ENCODE data around the gene DUSP8.

DNA sequence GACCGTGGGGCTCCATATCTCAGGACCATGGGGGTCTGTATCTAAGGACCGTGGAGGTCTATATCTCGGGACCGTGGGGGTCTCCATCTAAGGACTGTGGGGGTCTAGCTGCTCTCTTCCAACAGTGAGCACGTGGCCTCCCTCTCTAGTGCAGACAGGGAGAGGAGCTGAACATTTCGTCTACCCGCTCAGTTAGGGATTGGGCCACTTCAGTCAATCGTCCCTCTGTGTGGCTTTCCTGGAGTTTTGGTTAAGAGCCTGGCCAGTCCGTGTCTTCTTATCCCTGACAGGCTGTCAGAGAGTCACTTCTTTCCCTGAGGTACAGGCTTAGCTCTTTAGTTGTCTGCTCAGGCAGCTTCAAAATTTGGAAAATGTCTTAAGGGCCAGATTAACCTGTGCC lies 9.9 kb upstream of the DUSP8 start:
- TF ChIP-seq, protein P1, sequence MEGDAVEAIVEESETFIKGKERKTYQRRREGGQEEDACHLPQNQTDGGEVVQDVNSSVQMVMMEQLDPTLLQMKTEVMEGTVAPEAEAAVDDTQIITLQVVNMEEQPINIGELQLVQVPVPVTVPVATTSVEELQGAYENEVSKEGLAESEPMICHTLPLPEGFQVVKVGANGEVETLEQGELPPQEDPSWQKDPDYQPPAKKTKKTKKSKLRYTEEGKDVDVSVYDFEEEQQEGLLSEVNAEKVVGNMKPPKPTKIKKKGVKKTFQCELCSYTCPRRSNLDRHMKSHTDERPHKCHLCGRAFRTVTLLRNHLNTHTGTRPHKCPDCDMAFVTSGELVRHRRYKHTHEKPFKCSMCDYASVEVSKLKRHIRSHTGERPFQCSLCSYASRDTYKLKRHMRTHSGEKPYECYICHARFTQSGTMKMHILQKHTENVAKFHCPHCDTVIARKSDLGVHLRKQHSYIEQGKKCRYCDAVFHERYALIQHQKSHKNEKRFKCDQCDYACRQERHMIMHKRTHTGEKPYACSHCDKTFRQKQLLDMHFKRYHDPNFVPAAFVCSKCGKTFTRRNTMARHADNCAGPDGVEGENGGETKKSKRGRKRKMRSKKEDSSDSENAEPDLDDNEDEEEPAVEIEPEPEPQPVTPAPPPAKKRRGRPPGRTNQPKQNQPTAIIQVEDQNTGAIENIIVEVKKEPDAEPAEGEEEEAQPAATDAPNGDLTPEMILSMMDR (IDR thresholded peaks at IDR 0.05; ENCODE audit: poor library complexity, severe bottlenecking), result no peak
- no peak for TF ChIP-seq SMC3 (conservative IDR thresholded peaks at IDR 0.05; ENCODE audit: poor library complexity)
- no peak for TF ChIP-seq EZH2 (IDR thresholded peaks at IDR 0.05; ENCODE audit: borderline replicate concordance, insufficient read depth, low read length, poor library complexity, severe bottlenecking)
- TF ChIP-seq, protein P2, sequence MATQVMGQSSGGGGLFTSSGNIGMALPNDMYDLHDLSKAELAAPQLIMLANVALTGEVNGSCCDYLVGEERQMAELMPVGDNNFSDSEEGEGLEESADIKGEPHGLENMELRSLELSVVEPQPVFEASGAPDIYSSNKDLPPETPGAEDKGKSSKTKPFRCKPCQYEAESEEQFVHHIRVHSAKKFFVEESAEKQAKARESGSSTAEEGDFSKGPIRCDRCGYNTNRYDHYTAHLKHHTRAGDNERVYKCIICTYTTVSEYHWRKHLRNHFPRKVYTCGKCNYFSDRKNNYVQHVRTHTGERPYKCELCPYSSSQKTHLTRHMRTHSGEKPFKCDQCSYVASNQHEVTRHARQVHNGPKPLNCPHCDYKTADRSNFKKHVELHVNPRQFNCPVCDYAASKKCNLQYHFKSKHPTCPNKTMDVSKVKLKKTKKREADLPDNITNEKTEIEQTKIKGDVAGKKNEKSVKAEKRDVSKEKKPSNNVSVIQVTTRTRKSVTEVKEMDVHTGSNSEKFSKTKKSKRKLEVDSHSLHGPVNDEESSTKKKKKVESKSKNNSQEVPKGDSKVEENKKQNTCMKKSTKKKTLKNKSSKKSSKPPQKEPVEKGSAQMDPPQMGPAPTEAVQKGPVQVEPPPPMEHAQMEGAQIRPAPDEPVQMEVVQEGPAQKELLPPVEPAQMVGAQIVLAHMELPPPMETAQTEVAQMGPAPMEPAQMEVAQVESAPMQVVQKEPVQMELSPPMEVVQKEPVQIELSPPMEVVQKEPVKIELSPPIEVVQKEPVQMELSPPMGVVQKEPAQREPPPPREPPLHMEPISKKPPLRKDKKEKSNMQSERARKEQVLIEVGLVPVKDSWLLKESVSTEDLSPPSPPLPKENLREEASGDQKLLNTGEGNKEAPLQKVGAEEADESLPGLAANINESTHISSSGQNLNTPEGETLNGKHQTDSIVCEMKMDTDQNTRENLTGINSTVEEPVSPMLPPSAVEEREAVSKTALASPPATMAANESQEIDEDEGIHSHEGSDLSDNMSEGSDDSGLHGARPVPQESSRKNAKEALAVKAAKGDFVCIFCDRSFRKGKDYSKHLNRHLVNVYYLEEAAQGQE (IDR thresholded peaks at IDR 0.05; ENCODE audit: borderline replicate concordance), result no peak
- no peak for TF ChIP-seq MXI1 (conservative IDR thresholded peaks at IDR 0.05; ENCODE audit: poor library complexity, severe bottlenecking)
- no peak for TF ChIP-seq TAF1 (IDR thresholded peaks at IDR 0.05; ENCODE audit: low read depth)
- no peak for TF ChIP-seq POLR2AphosphoS5 (IDR thresholded peaks at IDR 0.05)
